Measurements from ENCODE around the gene MEPE. TPM values are rescaled to one million over a fixed set of nuclear protein-coding genes. Genes with fewer than 3 reads are reported as not detected.
A peak's percentile ranks its signal among the peaks of the same experiment; 100 is the strongest.

The MEPE gene
- total RNA-seq, 1 experiment from 2014 or later: not detected

- no peak for ATAC-seq
- POLR2A ChIA-PET: no interaction called here
- no peak overlapping the region for H3K4me3 ChIP-seq (ENCODE audit: low read depth in 2 of 2, low read length in 2 of 2)
Measured at GRCh38 chr4:87895964-87896621, 63.3 kb downstream of the MEPE start.

More at GRCh38 chr4:87895964-87896621, 63.3 kb downstream of the MEPE start:
- Histone ChIP-seq H3K27me3 (ENCODE audit: control insufficient read depth, insufficient read depth, low read length) (no peaks in the 10 kb centered on the region), H3K9me3 (ENCODE audit: control insufficient read depth, insufficient read depth, low read depth, low read length) (no peaks in the 10 kb centered on the region), H3K4me1 (ENCODE audit: control insufficient read depth, insufficient read depth, low read length) (no peaks in the 10 kb centered on the region), H3K27ac (ENCODE audit: low read length) (no peak overlapping the region), H3K36me3 (ENCODE audit: control insufficient read depth, insufficient read depth, low read length) (no peaks in the 10 kb centered on the region)
- CTCF ChIA-PET: no interaction called here
- in situ Hi-C loops (cut with HindIII; ENCODE audit: low pct_unique_long_range_greater_than_20kb, low sequenced_read_pairs): no loop called here
- no TSS peak for BruUV-seq (replicated peaks)
- TF ChIP-seq POLR2AphosphoS5 (IDR thresholded peaks at IDR 0.05; ENCODE audit: low read depth, low read length) (no peak), REST (IDR thresholded peaks at IDR 0.05; ENCODE audit: insufficient read depth in 1 of 2, low read depth in 2 of 2, low read length in 1 of 2) (no peak), SIN3A (IDR thresholded peaks at IDR 0.05; ENCODE audit: borderline replicate concordance, insufficient read depth, low read depth, low read length) (no peak), TCF7L2 (IDR thresholded peaks at IDR 0.05; ENCODE audit: low read depth, low read length) (no peak)
- TF ChIP-seq, protein P1, sequence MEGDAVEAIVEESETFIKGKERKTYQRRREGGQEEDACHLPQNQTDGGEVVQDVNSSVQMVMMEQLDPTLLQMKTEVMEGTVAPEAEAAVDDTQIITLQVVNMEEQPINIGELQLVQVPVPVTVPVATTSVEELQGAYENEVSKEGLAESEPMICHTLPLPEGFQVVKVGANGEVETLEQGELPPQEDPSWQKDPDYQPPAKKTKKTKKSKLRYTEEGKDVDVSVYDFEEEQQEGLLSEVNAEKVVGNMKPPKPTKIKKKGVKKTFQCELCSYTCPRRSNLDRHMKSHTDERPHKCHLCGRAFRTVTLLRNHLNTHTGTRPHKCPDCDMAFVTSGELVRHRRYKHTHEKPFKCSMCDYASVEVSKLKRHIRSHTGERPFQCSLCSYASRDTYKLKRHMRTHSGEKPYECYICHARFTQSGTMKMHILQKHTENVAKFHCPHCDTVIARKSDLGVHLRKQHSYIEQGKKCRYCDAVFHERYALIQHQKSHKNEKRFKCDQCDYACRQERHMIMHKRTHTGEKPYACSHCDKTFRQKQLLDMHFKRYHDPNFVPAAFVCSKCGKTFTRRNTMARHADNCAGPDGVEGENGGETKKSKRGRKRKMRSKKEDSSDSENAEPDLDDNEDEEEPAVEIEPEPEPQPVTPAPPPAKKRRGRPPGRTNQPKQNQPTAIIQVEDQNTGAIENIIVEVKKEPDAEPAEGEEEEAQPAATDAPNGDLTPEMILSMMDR (IDR thresholded peaks at IDR 0.05): no peak
- intact Hi-C loops (cut with micrococcal nuclease; ENCODE audit: unreplicated experiment): no loop called here
- peak; percentile 8 for DNase-seq (ENCODE audit: low read depth, low spot score)

Other genes starting within 250 kb of the MEPE start
- gene DSPP, start 224.4 kb upstream of the MEPE start, total RNA-seq (2021; ENCODE audit: unreplicated experiment): not detected
- not detected for gene DMP1, start 182.7 kb upstream of the MEPE start, total RNA-seq (2021; ENCODE audit: unreplicated experiment)
- gene IBSP, start 33.4 kb upstream of the MEPE start, total RNA-seq (2021; ENCODE audit: unreplicated experiment): not detected
- gene SPP1, start 142.7 kb downstream of the MEPE start, total RNA-seq (2021; ENCODE audit: unreplicated experiment): 1.6 TPM
- gene PKD2, start 174.7 kb downstream of the MEPE start, total RNA-seq (2021; ENCODE audit: unreplicated experiment): 21.7 TPM

Measured in Panc1 (cell line).